HFFc6 (cell line): ENCODE results near the gene KRT81. TPM values are rescaled to one million over a fixed set of nuclear protein-coding genes. Genes with fewer than 3 reads are reported as not detected.

ENCODE experiments used
- DNase-seq: peaks from one replicate; pipeline ENCODE4 v3.0.0-alpha.2; 2018
- H3K27ac Mint-ChIP-seq: 2 replicates; pipeline ENCODE4 v1.8.0; 2020; ENCODE audit warnings: mild to moderate bottlenecking, mixed read lengths
- H3K27me3 Mint-ChIP-seq: 2 replicates; pipeline ENCODE4 v1.8.0; 2021; ENCODE audit warnings: mild to moderate bottlenecking, moderate library complexity, mixed read lengths; ENCODE audit not compliant: insufficient read depth
- H3K36me3 Mint-ChIP-seq: 2 replicates; pipeline ENCODE4 v1.8.0; 2021; ENCODE audit warnings: low read depth, mixed read lengths
- H3K4me1 Mint-ChIP-seq: 2 replicates; pipeline ENCODE4 v1.8.0; 2020; ENCODE audit warnings: low read depth, mixed read lengths
- H3K4me3 Mint-ChIP-seq: 2 replicates; pipeline ENCODE4 v1.8.0; 2020; ENCODE audit warnings: mild to moderate bottlenecking, moderate library complexity, mixed read lengths
- H3K9me3 Mint-ChIP-seq: 2 replicates; pipeline ENCODE4 v1.8.0; 2020; ENCODE audit warnings: mild to moderate bottlenecking, mixed read lengths
- total RNA-seq, 6 experiments: library from RNA; stranded (reverse); fragmentation: NEBNext Ultra II Directional; extraction: Animal tissue kit (Norgen Biotek cat#: 25700); gene quantifications; 2 replicates in 1 of 6; 3 replicates in 5 of 6; pipeline ENCODE4 v1.2.3, GENCODE V29; 2021
- TF ChIP-seq, protein P1 (sequence below): fragments of 200-600 bp; sonication (generic); IDR thresholded peaks from 2 replicates; pipeline ENCODE4 v1.5.0; 2021; ENCODE audit warnings: antibody characterized with exemption, mild to moderate bottlenecking

The KRT81 gene
- total RNA-seq, 6 experiments from 2014 or later, result 0.34 to 0.84 (median 0.70) TPM

GRCh38 chr12:52327830-52328500, 36.6 kb upstream of the KRT81 start:
- Mint-ChIP-seq H3K36me3 (no peaks in the 10 kb centered on the region), H3K4me1 (peaks cover 10% of the 10 kb centered on the region), H3K9me3 (no peaks in the 10 kb centered on the region), H3K4me3 (no peak overlapping the region; the same call in 1 of the 2 replicates), H3K27ac (no peak overlapping the region), H3K27me3 (peaks cover 23% of the 10 kb centered on the region)
- TF ChIP-seq, protein P1, sequence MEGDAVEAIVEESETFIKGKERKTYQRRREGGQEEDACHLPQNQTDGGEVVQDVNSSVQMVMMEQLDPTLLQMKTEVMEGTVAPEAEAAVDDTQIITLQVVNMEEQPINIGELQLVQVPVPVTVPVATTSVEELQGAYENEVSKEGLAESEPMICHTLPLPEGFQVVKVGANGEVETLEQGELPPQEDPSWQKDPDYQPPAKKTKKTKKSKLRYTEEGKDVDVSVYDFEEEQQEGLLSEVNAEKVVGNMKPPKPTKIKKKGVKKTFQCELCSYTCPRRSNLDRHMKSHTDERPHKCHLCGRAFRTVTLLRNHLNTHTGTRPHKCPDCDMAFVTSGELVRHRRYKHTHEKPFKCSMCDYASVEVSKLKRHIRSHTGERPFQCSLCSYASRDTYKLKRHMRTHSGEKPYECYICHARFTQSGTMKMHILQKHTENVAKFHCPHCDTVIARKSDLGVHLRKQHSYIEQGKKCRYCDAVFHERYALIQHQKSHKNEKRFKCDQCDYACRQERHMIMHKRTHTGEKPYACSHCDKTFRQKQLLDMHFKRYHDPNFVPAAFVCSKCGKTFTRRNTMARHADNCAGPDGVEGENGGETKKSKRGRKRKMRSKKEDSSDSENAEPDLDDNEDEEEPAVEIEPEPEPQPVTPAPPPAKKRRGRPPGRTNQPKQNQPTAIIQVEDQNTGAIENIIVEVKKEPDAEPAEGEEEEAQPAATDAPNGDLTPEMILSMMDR, result peak; percentile 17; the same call in 1 of the 2 replicates
- DNase-seq, result no peak

DNA sequence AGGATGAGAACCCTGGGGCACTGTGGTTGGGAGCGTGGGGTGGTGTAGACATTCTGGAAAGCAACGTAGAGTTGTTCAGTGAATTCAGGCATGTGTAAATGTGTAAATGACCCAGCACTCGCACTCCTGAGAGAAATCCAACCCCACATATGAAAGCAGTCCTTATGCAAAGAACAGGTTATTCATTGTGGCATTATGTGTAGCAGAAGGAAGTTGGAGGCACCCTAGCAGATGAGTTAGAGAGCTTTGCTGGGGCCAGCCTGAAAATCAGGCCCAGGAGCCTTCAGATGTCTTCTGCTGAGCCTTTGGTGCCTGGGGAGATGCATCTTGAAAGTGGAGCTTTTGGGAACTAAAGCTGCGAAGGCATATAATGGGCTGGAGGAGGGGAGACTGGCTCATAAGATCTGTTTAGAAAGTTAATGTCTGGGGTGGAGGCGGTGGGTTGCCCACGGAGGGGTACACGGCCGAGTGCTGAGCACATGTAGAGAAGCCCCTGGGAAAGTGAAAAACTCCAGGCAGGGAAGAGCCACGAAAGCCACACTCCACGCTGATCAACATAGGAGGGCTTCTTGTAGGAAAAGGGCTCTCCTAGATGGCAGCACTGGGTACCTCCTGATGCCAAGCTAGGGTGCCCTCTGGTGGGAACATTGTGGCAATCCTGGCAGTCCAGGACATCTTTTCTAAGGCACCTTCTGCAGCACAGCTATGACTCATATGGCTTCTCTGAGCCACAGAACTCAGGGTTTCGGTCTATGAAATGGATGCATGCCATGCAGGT, 35.9 kb upstream of the KRT81 start:
- Mint-ChIP-seq H3K4me3 (no peak overlapping the region; the same call in 1 of the 2 replicates), H3K36me3 (no peaks in the 10 kb centered on the region), H3K27ac (no peak overlapping the region), H3K27me3 (peaks cover 28% of the 10 kb centered on the region), H3K9me3 (no peaks in the 10 kb centered on the region), H3K4me1 (peaks cover 10% of the 10 kb centered on the region)
- TF ChIP-seq, protein P1, result peak; percentile 93
- peak; percentile 95 for DNase-seq

DNA sequence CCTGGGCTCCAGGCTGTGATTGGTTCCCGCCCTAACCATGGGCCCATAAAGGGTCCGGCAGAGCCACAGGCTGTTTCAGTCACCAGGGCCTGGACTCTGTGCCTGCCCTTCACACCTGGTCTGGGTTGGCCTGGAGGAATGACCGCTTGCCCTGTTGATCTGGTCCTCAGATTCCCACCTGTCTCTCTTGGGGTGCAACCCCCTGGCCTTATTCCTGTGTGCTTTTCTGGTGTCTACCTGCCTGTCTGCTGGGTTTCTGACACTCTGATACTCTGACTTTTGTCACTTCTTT, 32.8 kb upstream of the KRT81 start:
- Mint-ChIP-seq H3K9me3 (no peaks in the 10 kb centered on the region), H3K4me1 (peaks cover 10% of the 10 kb centered on the region), H3K36me3 (no peaks in the 10 kb centered on the region), H3K4me3 (no peak overlapping the region), H3K27ac (no peak overlapping the region), H3K27me3 (peaks cover 29% of the 10 kb centered on the region)
- DNase-seq, result no peak
- TF ChIP-seq, protein P1, result no peak

DNA sequence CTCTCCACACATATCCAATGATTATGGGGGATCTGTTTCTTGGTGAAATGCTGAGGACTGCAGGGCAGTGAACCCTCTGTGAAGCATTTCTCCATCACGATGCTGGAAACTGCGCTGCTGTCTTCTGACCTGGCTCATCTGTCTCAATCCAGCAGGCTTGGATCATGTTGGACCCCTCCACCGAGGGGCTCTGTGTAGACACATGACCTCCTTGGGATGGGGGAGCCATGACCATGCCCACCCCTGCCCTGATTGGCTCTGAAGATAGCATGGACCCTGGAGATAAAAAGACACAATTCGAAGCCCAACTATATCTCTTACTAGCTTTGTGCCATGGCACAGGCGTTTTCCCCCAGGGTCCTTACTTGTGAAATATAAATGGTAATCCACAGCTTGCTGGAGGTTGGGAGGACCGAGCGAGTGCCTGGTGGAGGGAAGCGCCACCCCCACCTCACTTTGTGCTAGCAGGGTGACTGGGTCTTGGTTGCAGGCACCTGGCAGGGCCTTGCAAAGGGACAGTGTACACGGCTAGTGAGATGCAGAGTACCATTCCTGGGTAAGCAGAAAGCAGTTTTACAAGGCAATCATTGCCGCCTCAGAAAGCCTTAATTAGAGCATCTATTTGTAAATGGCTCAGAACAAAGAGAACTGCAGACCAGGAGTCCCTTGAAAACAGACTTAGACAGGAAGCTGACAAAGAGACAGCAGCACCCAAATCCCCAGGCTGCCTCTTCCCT, 32.2 kb upstream of the KRT81 start:
- DNase-seq, result no peak
- H3K9me3 Mint-ChIP-seq, result no peaks in the 10 kb centered on the region
- H3K4me3 Mint-ChIP-seq, result no peak overlapping the region
- no peak overlapping the region for H3K27ac Mint-ChIP-seq
- TF ChIP-seq, protein P1, result no peak
- H3K4me1 Mint-ChIP-seq, result peaks cover 10% of the 10 kb centered on the region
- H3K27me3 Mint-ChIP-seq, result peaks cover 34% of the 10 kb centered on the region
- no peaks in the 10 kb centered on the region for H3K36me3 Mint-ChIP-seq

DNA sequence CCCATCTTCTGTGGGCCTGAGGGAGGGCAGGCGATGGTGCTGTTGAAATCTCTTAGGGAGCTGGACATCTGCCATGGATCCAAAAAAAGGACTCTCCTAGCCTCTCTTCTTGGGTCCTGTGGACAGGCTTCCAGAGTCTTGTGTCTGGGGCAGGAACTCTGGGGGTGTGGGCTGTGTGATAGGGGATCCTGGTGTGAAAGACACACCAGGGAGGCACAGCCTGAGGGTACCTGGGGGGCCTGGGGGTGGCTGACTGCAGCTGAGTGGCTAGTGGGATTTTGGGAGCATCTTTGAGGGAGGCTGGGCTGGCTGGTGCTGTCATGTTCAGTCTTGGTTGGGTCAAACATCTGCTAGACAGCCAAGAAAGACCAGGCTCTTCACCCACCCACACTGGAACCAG, 31.7 kb upstream of the KRT81 start:
- Mint-ChIP-seq H3K4me3 (no peak overlapping the region), H3K36me3 (no peaks in the 10 kb centered on the region), H3K27ac (no peak overlapping the region), H3K4me1 (peaks cover 10% of the 10 kb centered on the region), H3K27me3 (peaks cover 36% of the 10 kb centered on the region), H3K9me3 (no peaks in the 10 kb centered on the region)
- no peak for DNase-seq
- TF ChIP-seq, protein P1, result no peak
